Measurements from ENCODE around the gene GPRC5D. TPM values are rescaled to one million over a fixed set of nuclear protein-coding genes. Genes with fewer than 3 reads are reported as not detected.

The GPRC5D gene
- total and polyA plus RNA-seq, 5 donors, result not detected

GRCh38 chr12:12907552-12907951, 44.4 kb downstream of the GPRC5D start:
- DNase-seq, result no peak
- Histone ChIP-seq H3K9me3 (ENCODE audit: control insufficient read depth, low read length) (no peaks in the 10 kb centered on the region), H3K27me3 (ENCODE audit: control insufficient read depth, insufficient read depth) (no peaks in the 10 kb centered on the region), H3K4me3 (ENCODE audit: low read length) (no peak overlapping the region), H3K4me1 (ENCODE audit: control insufficient read depth, insufficient read depth, low read length) (peaks cover 1% of the 10 kb centered on the region), H3K27ac (ENCODE audit: low read length) (no peak overlapping the region)
- ATAC-seq, result no peak
- intact Hi-C loops (cut with DNase I), result no loop called here
- 94% methylated on average over 5 of the region's 5 CpGs for WGBS

GRCh38 chr12:12903642-12904609, 48.0 kb downstream of the GPRC5D start:
- 85% methylated on average over 14 of the region's 14 CpGs for WGBS
- Histone ChIP-seq H3K27ac (ENCODE audit: low read length) (no peak overlapping the region), H3K4me3 (ENCODE audit: low read length) (no peak overlapping the region), H3K4me1 (ENCODE audit: control insufficient read depth, insufficient read depth, low read length) (peaks cover 1% of the 10 kb centered on the region), H3K27me3 (ENCODE audit: control insufficient read depth, insufficient read depth) (no peaks in the 10 kb centered on the region), H3K9me3 (ENCODE audit: control insufficient read depth, low read length) (no peaks in the 10 kb centered on the region)
- intact Hi-C loops (cut with DNase I), result no loop called here
- no peak for ATAC-seq
- DNase-seq, result no peak

GRCh38 chr12:12902036-12902435, 49.9 kb downstream of the GPRC5D start:
- intact Hi-C loops (cut with DNase I), result no loop called here
- no peaks in the 10 kb centered on the region for H3K9me3 ChIP-seq (ENCODE audit: control insufficient read depth, low read length)
- H3K4me3 ChIP-seq (ENCODE audit: low read length), result no peak overlapping the region
- H3K27ac ChIP-seq (ENCODE audit: low read length), result peak overlapping the region; percentile 14
- DNase-seq, result no peak
- peak; percentile 61 to 65 for ATAC-seq
- H3K4me1 ChIP-seq (ENCODE audit: control insufficient read depth, insufficient read depth, low read length), result no peaks in the 10 kb centered on the region
- no peaks in the 10 kb centered on the region for H3K27me3 ChIP-seq (ENCODE audit: control insufficient read depth, insufficient read depth)

GRCh38 chr12:12901158-12901791, 50.7 kb downstream of the GPRC5D start:
- DNase-seq (peak in 1 of 3 donors; percentile 47), ATAC-seq (peak; percentile 82 to 87)
- intact Hi-C loops (cut with DNase I), result no loop called here

GRCh38 chr12:12900786-12901157, 51.2 kb downstream of the GPRC5D start:
- H3K4me3 ChIP-seq (ENCODE audit: low read length), result no peak overlapping the region
- H3K27me3 ChIP-seq (ENCODE audit: control insufficient read depth, insufficient read depth), result no peaks in the 10 kb centered on the region
- DNase-seq (no peak), ATAC-seq (no peak)
- intact Hi-C loops (cut with DNase I), result no loop called here
- no peaks in the 10 kb centered on the region for H3K9me3 ChIP-seq (ENCODE audit: control insufficient read depth, low read length)
- 84% methylated on average over 2 of the region's 2 CpGs for WGBS
- H3K27ac ChIP-seq (ENCODE audit: low read length), result peak overlapping the region; percentile 83
- H3K4me1 ChIP-seq (ENCODE audit: control insufficient read depth, insufficient read depth, low read length), result no peaks in the 10 kb centered on the region

More at GRCh38 chr12:12901158-12901791, 50.7 kb downstream of the GPRC5D start:
- H3K27me3 ChIP-seq (ENCODE audit: control insufficient read depth, insufficient read depth), result no peaks in the 10 kb centered on the region
- peak overlapping the region; percentile 83 for H3K27ac ChIP-seq (ENCODE audit: low read length)
- WGBS, result 72% methylated on average over 10 of the region's 10 CpGs
- no peaks in the 10 kb centered on the region for H3K4me1 ChIP-seq (ENCODE audit: control insufficient read depth, insufficient read depth, low read length)
- no peak overlapping the region for H3K4me3 ChIP-seq (ENCODE audit: low read length)
- H3K9me3 ChIP-seq (ENCODE audit: control insufficient read depth, low read length), result no peaks in the 10 kb centered on the region

GRCh38 chr12:12899530-12900380, 52.2 kb downstream of the GPRC5D start:
- Histone ChIP-seq H3K4me1 (ENCODE audit: control insufficient read depth, insufficient read depth, low read length) (no peaks in the 10 kb centered on the region), H3K9me3 (ENCODE audit: control insufficient read depth, low read length) (no peaks in the 10 kb centered on the region), H3K4me3 (ENCODE audit: low read length) (no peak overlapping the region), H3K27ac (ENCODE audit: low read length) (peak overlapping the region; percentile 50), H3K27me3 (ENCODE audit: control insufficient read depth, insufficient read depth) (no peaks in the 10 kb centered on the region)
- DNase-seq (peak in 1 of 3 donors; percentile 64), ATAC-seq (peak in 1 of 2 donors; percentile 49)
- intact Hi-C loops (cut with DNase I), result no loop called here
- 76% methylated on average over 10 of the region's 10 CpGs for WGBS

- H3K4me3 ChIP-seq (ENCODE audit: low read length), result no peak overlapping the region
- 94% methylated on average over 8 of the region's 8 CpGs for WGBS
- H3K4me1 ChIP-seq (ENCODE audit: control insufficient read depth, insufficient read depth, low read length), result no peaks in the 10 kb centered on the region
- no peaks in the 10 kb centered on the region for H3K9me3 ChIP-seq (ENCODE audit: control insufficient read depth, low read length)
- ATAC-seq (no peak), DNase-seq (no peak)
- intact Hi-C loops (cut with DNase I), result no loop called here
- H3K27ac ChIP-seq (ENCODE audit: low read length), result no peak overlapping the region
- H3K27me3 ChIP-seq (ENCODE audit: control insufficient read depth, insufficient read depth), result no peaks in the 10 kb centered on the region
Measured at GRCh38 chr12:12898911-12899511, 53.0 kb downstream of the GPRC5D start.

GRCh38 chr12:12898136-12898717, 53.7 kb downstream of the GPRC5D start:
- H3K4me1 ChIP-seq (ENCODE audit: control insufficient read depth, insufficient read depth, low read length), result no peaks in the 10 kb centered on the region
- ATAC-seq (no peak), DNase-seq (no peak)
- H3K9me3 ChIP-seq (ENCODE audit: control insufficient read depth, low read length), result no peaks in the 10 kb centered on the region
- no peak overlapping the region for H3K27ac ChIP-seq (ENCODE audit: low read length)
- WGBS, result 81% methylated on average over 9 of the region's 9 CpGs
- H3K4me3 ChIP-seq (ENCODE audit: low read length), result no peak overlapping the region
- intact Hi-C loops (cut with DNase I), result no loop called here
- no peaks in the 10 kb centered on the region for H3K27me3 ChIP-seq (ENCODE audit: control insufficient read depth, insufficient read depth)

- Histone ChIP-seq H3K9me3 (ENCODE audit: control insufficient read depth, low read length) (no peaks in the 10 kb centered on the region), H3K27me3 (ENCODE audit: control insufficient read depth, insufficient read depth) (no peaks in the 10 kb centered on the region), H3K4me3 (ENCODE audit: low read length) (no peak overlapping the region), H3K4me1 (ENCODE audit: control insufficient read depth, insufficient read depth, low read length) (no peaks in the 10 kb centered on the region), H3K27ac (ENCODE audit: low read length) (no peak overlapping the region)
- 80% methylated on average over 6 of the region's 6 CpGs for WGBS
- DNase-seq (no peak), ATAC-seq (no peak)
- intact Hi-C loops (cut with DNase I), result no loop called here
Measured at GRCh38 chr12:12897302-12897701, 54.7 kb downstream of the GPRC5D start.

- intact Hi-C loops (cut with DNase I), result no loop called here
- Histone ChIP-seq H3K4me3 (ENCODE audit: low read length) (no peak overlapping the region), H3K27me3 (ENCODE audit: control insufficient read depth, insufficient read depth) (no peaks in the 10 kb centered on the region), H3K27ac (ENCODE audit: low read length) (no peak overlapping the region), H3K9me3 (ENCODE audit: control insufficient read depth, low read length) (no peaks in the 10 kb centered on the region), H3K4me1 (ENCODE audit: control insufficient read depth, insufficient read depth, low read length) (no peaks in the 10 kb centered on the region)
- ATAC-seq (no peak), DNase-seq (no peak)
- 53% methylated on average over 2 of the region's 2 CpGs for WGBS
Measured at GRCh38 chr12:12896260-12896659, 55.7 kb downstream of the GPRC5D start.
